Astrocyte of the cerebellum (primary cell): ENCODE data around the gene S100A5.
A peak's percentile ranks its signal among the peaks of the same experiment; 100 is the strongest.

Source experiments
- DNase-seq: peaks from one replicate; pipeline ENCODE4 v3.0.0-alpha.2; 2011; ENCODE audit warnings: low read depth
- H3K4me3 ChIP-seq: 2 replicates; pipeline ENCODE4 v1.5.1; 2011; ENCODE audit warnings: mild to moderate bottlenecking, low read depth, low read length, moderate library complexity
- in situ Hi-C: cut with HindIII; loops from 2 replicates; pipeline ENCODE4 v1.10.0; 2017; ENCODE audit warnings: low sequenced_read_pairs
- TF ChIP-seq, protein P1 (sequence below): IDR thresholded peaks from 2 replicates; pipeline ENCODE4 v1.5.1; 2012; ENCODE audit warnings: low read length, low read depth, moderate library complexity, mild to moderate bottlenecking; ENCODE audit errors: missing control alignments

S100A5 gene

DNA sequence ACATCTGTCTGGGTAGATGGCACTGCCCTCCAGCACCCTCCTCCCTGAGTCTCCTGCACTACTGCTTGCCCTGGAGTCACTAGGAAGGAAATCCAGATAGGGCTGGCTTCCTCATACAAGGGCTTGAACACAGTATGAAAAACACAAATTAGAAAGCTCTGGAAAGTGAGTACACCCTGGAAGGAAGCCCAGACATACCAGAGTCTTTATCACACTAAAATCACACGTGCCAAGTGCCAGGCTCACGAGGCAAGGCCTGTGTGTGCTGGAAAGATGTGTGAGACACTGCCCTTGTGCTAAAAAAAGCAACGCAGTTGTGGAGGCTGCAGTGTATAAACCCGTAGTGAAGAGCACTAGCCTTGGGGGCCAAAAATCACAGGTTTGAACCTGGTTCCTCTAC, 52.0 kb downstream of the S100A5 start:
- in situ Hi-C loops: no loop called here
- H3K4me3 ChIP-seq: no peak overlapping the region
- TF ChIP-seq, protein P1, sequence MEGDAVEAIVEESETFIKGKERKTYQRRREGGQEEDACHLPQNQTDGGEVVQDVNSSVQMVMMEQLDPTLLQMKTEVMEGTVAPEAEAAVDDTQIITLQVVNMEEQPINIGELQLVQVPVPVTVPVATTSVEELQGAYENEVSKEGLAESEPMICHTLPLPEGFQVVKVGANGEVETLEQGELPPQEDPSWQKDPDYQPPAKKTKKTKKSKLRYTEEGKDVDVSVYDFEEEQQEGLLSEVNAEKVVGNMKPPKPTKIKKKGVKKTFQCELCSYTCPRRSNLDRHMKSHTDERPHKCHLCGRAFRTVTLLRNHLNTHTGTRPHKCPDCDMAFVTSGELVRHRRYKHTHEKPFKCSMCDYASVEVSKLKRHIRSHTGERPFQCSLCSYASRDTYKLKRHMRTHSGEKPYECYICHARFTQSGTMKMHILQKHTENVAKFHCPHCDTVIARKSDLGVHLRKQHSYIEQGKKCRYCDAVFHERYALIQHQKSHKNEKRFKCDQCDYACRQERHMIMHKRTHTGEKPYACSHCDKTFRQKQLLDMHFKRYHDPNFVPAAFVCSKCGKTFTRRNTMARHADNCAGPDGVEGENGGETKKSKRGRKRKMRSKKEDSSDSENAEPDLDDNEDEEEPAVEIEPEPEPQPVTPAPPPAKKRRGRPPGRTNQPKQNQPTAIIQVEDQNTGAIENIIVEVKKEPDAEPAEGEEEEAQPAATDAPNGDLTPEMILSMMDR: no peak
- DNase-seq: peak; percentile 26

DNA sequence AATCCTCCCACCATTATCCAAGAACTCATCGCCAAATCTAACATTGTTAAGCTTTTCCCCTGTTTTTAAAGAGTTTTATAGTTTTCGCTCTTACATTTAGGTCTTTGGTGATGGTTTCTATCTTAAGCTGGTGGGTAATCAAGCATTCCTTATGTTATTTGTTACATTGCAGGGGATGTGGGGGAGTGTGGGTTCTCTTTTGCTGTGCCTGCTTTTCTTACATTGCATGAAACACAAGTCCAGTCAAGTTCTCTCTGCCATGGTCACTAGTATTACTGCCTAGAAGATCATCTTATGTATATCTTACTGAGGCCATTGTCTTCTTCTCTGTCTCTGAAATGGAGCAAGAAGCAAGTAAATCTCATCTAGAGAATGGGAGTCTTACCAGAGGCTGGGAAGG, 53.0 kb downstream of the S100A5 start:
- no peak for DNase-seq
- TF ChIP-seq, protein P1: no peak
- in situ Hi-C loops: no loop called here
- no peak overlapping the region for H3K4me3 ChIP-seq
